Adrenal gland (tissue), 12 donors: ENCODE measurements around the gene ARHGEF12. TPM values are rescaled to one million over a fixed set of nuclear protein-coding genes. Genes with fewer than 3 reads are reported as not detected.

ENCODE experiments used
- DNase-seq, 7 donors: peaks; one replicate each; pipeline ENCODE4 v3.0.0-alpha.2; 2019 to 2020
- H3K27ac ChIP-seq, 5 donors: fragments of 200-600 bp; sonication (generic) in 4 of 5; 1 replicate in 3 of 5; 2 replicates in 2 of 5; pipeline versions ENCODE4 v1.5.1 to v1.8.0; 2016 to 2020; ENCODE audit warnings: mild to moderate bottlenecking in 1 of 5
- H3K27me3 ChIP-seq: fragments of 200-600 bp; 2 replicates; pipeline ENCODE4 v1.8.0; 2021
- H3K36me3 ChIP-seq, 2 donors: fragments of 200-600 bp; replicated peaks in 1 of 2; 1 replicate in 1 of 2; 2 replicates in 1 of 2; pipeline versions ENCODE4 v1.5.1 to v1.8.0; 2018 to 2022
- H3K4me1 ChIP-seq, 2 donors: fragments of 200-600 bp; replicated peaks in 1 of 2; 1 replicate in 1 of 2; 2 replicates in 1 of 2; pipeline versions ENCODE4 v1.5.1 to v1.8.0; 2018 to 2021
- H3K4me3 ChIP-seq, 4 donors: fragments of 200-600 bp; sonication (generic) in 3 of 4; one replicate each; pipeline ENCODE4 v1.5.1; 2016 to 2018
- H3K9me3 ChIP-seq, 3 donors: fragments of 200-600 bp; sonication (generic) in 1 of 3; replicated peaks in 1 of 3; 1 replicate in 2 of 3; 2 replicates in 1 of 3; pipeline versions ENCODE4 v1.5.1 to v1.8.0; 2016 to 2021
- CTCF ChIP-seq, 6 experiments: fragments of 450-650 bp in 4 of 6; fragments of 200-600 bp in 2 of 6; sonication (generic) in 1 of 6; IDR thresholded peaks; 1 replicate in 5 of 6; 2 replicates in 1 of 6; pipeline versions ENCODE4 v1.5.1 to v1.8.0; 2016 to 2021; ENCODE audit warnings: antibody characterized with exemption in 6 of 6, mild to moderate bottlenecking in 2 of 6, moderate library complexity in 1 of 6
- POLR2A ChIP-seq, 2 donors: fragments of 450-650 bp; IDR thresholded peaks; one replicate each; pipeline ENCODE4 v1.6.1; 2017; ENCODE audit warnings: antibody characterized with exemption in 2 of 2, mild to moderate bottlenecking in 2 of 2, moderate library complexity in 1 of 2
- WGBS, 4 donors: extraction: QIAGEN DNeasy Blood & Tissue Kit in 2 of 4; methylation state at CpG; one replicate each; pipeline versions ENCODE4 v1.1.5 to v1.1.7; 2013 to 2017; 5-methylcytosine and 5-hydroxymethylcytosine counted together
- intact Hi-C, 2 donors: fragments of 100-400 bp; cut with DNase I; formaldehyde crosslinking; loops; one replicate each; pipeline versions ENCODE4 v1.14.1 to v1.15.0; 2022 to 2023
- polyA plus RNA-seq, 3 donors: library from polyadenylated mRNA; stranded (reverse); fragments of 200-250 nt in 2 of 3; fragments of 350-450 nt in 1 of 3; fragmentation: Illumina TruSeq in 1 of 3; extraction: RNeasy Lipid Tissue Mini Kit (QIAGEN cat#74804) in 1 of 3; gene quantifications; one replicate each; pipeline ENCODE4 v1.2.3, GENCODE V29; 2013 to 2014
- total RNA-seq, 9 donors: library from RNA; depleted of rRNA in 4 of 9; stranded (reverse); fragments of >200 nt in 4 of 9; fragments of 120-200 nt in 1 of 9; fragmentation: NEBNext Ultra II Directional in 1 of 9; extraction: Animal tissue kit (Norgen Biotek cat#: 25700) in 1 of 9; gene quantifications; one replicate each; pipeline versions ENCODE4 v1.1.0 to v1.2.4, GENCODE V29; 2013 to 2023
- donor health status: healthy with polysubstance abuse.
- donor health status: Bipolar disorder and iron deficiency.
- donor health status: DM: yes; HTN: yes; CAD: no.
- donor health status: DM: no; HTN: no; CAD: no.
- donor health status: DM: no; HTN: no; CAD: no.
- donor health status: DM: yes; HTN: yes; CAD: no.

Gene ARHGEF12
- total and polyA plus RNA-seq, 12 donors, result 20.2 to 125 (median 94.2) TPM

- Histone ChIP-seq H3K4me1 (peaks cover 11 to 42% of the 10 kb centered on the region in 2 donors), H3K36me3 (no peaks in the 10 kb centered on the region), H3K4me3 (no peak overlapping the region), H3K9me3 (no peaks in the 10 kb centered on the region), H3K27ac (no peak overlapping the region), H3K27me3 (no peaks in the 10 kb centered on the region)
- DNase-seq, result no peak
- TF ChIP-seq CTCF (IDR thresholded peaks at IDR 0.05) (no peak), POLR2A (IDR thresholded peaks at IDR 0.05) (no peak)
- WGBS, 4 donors, result 88 to 96% (median 91%) methylated on average over 1 of the region's 1 CpG
- intact Hi-C loops, result loop anchor here in 1 of 2 donors (10.0 kb wide), 1 partner anchor 46 kb away; no protein-coding TSS in a partner anchor
These were observed 54.3 kb downstream of the ARHGEF12 start for GRCh38 chr11:120390585-120390922.

GRCh38 chr11:120391292-120391691 lies 55.1 kb downstream of the ARHGEF12 start:
- no peak for TF ChIP-seq POLR2A (IDR thresholded peaks at IDR 0.05)
- TF ChIP-seq CTCF (IDR thresholded peaks at IDR 0.05), result no peak
- intact Hi-C loops, result loop anchor here in 1 of 2 donors (10.0 kb wide), 1 partner anchor 46 kb away; no protein-coding TSS in a partner anchor

GRCh38 chr11:120391854-120392253 lies 55.6 kb downstream of the ARHGEF12 start:
- TF ChIP-seq CTCF (IDR thresholded peaks at IDR 0.05) (no peak), POLR2A (IDR thresholded peaks at IDR 0.05) (no peak)
- Histone ChIP-seq H3K27ac (peak overlapping the region in 2 of 5 donors; percentile 11 to 27), H3K9me3 (no peaks in the 10 kb centered on the region), H3K27me3 (no peaks in the 10 kb centered on the region), H3K36me3 (no peaks in the 10 kb centered on the region), H3K4me1 (peaks cover 7 to 29% of the 10 kb centered on the region in 2 donors), H3K4me3 (no peak overlapping the region)
- no peak for DNase-seq
- 93 to 98% (median 96%) methylated on average over 1 of the region's 1 CpG for WGBS, 4 donors
- intact Hi-C loops, result loop anchor here in 1 of 2 donors (10.0 kb wide), 1 partner anchor 47 kb away; no protein-coding TSS in a partner anchor

More at GRCh38 chr11:120391292-120391691, 55.1 kb downstream of the ARHGEF12 start:
- Histone ChIP-seq H3K27ac (peak overlapping the region in 1 of 5 donors; percentile 27), H3K9me3 (no peaks in the 10 kb centered on the region), H3K4me3 (no peak overlapping the region), H3K36me3 (no peaks in the 10 kb centered on the region), H3K4me1 (peaks cover 10 to 35% of the 10 kb centered on the region in 2 donors), H3K27me3 (no peaks in the 10 kb centered on the region)
- no peak for DNase-seq

GRCh38 chr11:120392314-120392713 lies 56.1 kb downstream of the ARHGEF12 start:
- Histone ChIP-seq H3K9me3 (no peaks in the 10 kb centered on the region), H3K36me3 (no peaks in the 10 kb centered on the region), H3K27ac (peak overlapping the region in 3 of 5 donors; percentile 11 to 37 (median 27)), H3K4me1 (peaks cover 7 to 25% of the 10 kb centered on the region in 2 donors), H3K27me3 (no peaks in the 10 kb centered on the region), H3K4me3 (no peak overlapping the region)
- 40 to 53% (median 49%) methylated on average over 6 of the region's 6 CpGs for WGBS, 4 donors
- intact Hi-C loops, result loop anchor here in 1 of 2 donors (10.0 kb wide), 1 partner anchor 48 kb away; no protein-coding TSS in a partner anchor
- TF ChIP-seq CTCF (IDR thresholded peaks at IDR 0.05), result no peak
- TF ChIP-seq POLR2A (IDR thresholded peaks at IDR 0.05), result no peak
- DNase-seq, result peak in 2 of 7 donors; percentile 13 to 35
